Measurements from ENCODE around the gene ATF3.
A peak's percentile ranks its signal among the peaks of the same experiment; 100 is the strongest.

The ATF3 gene

DNA sequence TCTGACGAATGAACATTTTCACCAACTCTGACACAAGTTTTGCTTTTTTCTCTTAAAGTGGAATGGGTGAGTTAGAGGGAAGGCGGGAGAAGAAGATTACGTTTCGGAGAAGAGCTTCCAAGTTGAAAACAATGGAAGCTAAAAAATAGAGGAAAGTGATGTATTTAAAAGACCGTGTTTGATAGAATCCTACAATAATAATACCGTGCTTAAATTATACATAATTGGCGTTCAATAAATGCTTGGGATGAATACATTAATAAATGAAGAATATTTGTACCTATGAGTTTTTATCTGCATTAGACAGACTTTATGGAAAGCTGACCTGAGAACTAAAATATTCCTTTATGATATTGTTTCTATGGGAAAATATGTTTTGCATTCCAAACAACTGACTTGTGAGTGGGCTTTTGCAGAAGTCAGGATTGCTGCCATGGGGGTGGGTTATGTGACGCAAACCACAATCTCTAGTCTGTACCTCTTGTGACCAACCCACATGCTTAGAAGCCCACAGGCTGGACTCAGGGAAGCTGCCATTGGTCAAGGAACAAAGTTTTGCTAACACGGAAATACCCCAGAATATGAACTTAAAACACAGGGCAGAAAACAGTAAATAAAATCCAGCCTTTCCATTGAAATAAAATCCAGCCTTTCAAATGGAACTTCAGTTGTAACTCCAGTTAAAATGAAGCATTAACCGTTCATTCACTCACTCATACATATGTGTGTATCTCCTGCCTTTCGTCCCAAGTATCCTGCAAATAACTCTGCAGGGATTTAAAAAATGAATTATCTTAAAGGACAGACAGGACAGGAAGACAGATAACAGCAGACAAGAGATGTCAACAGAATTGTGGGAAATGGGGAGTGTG lies 21.3 kb upstream of the ATF3 start:
- no peak for DNase-seq (ENCODE audit: low spot score)

DNA sequence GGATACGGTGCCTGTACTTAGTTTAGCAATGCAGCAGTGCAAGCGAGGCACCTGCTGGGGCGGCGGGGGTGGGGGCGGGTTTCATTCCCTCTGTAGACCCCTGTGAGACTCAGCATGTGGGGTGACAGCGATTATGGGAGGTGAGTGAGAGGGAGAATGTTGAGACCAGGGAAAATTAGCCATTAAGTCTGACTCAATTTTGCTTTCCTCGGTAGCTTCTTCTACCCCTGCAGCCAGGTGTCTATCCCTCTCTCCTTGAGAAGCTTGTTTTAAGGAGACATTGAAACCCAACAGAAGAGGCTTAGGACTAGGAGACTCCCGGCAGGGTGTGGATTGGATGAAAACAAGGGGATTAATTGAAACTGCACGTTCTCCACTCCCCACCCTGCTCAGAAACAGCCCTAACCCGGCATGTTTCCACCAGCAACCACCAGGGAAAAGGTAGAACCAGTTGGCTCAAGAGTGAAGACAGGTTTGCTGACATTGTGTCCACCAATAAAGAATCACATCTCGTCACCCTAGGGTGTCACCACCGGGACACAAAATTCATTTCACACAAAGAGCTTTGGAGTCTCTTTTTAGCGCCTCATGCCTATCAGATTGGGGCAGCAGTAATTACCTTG lies 20.6 kb upstream of the ATF3 start:
- no peak for DNase-seq (ENCODE audit: low spot score)

GRCh38 chr1:212589446-212589845 lies 19.1 kb upstream of the ATF3 start:
- DNase-seq (ENCODE audit: low spot score): no peak

GRCh38 chr1:212591922-212592321 lies 16.6 kb upstream of the ATF3 start:
- no peak for DNase-seq (ENCODE audit: low spot score)

DNA sequence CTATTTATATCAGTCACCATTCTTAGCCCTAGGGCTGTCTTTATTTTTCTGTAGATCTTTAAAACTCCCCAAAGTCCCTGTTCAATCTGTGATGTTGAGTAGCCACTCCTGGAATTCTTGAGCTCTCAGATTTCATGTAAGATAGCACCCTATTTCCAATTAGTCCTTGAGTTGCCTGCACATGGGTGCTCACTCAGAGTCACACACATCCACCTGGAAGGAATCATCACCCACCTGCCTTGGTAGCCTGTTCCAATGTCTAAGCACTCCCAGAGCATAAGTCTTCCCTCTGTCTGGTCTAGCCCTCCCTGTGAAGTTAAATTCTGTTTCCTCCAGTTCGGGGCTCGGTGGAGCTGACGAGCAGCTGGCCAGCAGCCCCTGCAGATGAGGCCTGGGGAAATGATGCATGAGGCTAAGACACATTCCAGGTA lies 14.7 kb upstream of the ATF3 start:
- no peak for DNase-seq (ENCODE audit: low spot score)

DNA sequence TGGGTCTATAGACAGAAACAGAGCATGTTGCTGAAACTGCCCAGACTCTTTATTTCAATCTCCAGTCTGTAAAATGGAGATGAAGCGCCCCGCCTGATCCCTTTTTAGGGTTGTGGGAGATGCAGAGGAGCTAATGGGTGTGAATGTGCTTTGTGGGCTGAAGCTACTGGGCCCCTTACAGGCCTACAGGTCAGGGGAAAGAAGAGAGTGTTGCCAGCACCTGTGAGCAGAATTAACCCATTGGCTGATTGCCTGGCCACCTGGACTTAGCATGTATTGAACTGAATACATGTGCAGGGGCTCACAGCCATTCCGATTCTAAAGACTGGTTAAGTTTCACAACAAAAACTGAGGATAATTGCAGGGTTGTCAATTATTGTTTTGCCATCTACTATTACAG lies 13.9 kb upstream of the ATF3 start:
- no peak for DNase-seq (ENCODE audit: low spot score)

GRCh38 chr1:212595229-212595628 lies 13.3 kb upstream of the ATF3 start:
- DNase-seq (ENCODE audit: low spot score): no peak

DNA sequence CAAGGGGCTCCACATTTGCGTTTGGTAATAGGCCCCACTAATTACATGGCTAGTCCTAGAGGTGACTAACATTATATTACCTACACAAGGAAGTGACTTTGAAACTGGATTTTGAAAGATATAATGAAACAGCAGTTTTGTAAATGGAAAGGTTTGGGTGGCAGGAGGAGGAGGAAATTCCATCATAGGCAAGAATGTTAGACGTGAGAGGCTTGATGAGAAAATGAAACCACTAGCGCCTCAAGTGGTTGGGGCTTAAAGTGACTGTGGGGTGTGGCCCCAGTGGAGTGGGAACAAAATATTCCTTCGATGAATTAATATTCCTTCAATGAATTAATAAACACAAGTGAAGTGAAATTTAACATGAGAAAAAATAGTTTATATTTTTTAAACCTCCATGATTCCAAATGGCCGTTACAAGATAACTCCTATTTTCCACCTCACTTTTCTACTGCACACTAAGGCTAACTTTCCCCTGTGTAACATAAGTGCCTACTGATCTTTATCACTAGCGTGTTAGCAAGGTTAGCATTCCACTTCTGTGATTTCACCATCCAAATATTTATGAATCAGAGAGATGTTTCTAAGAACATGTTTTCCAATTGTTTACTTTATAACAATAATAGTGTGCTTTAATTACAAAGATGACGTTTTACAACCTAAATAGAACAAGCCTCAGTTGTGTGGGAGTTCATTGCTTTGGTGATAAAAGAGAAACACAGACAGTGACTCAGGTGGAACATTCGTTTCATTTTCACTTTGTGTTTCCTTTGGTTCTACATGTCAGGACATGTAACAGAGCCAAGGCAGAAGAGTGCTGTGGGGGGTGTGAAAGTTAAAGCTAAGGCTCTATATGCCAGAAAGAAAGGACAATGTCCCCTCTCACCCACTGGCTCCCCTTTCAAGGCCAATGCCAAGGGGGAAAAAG lies 12.5 kb upstream of the ATF3 start:
- DNase-seq (ENCODE audit: low spot score): no peak

GRCh38 chr1:212596798-212597197 lies 11.8 kb upstream of the ATF3 start:
- no peak for DNase-seq (ENCODE audit: low spot score)

GRCh38 chr1:212597487-212597886 lies 11.1 kb upstream of the ATF3 start:
- DNase-seq (ENCODE audit: low spot score): no peak

DNA sequence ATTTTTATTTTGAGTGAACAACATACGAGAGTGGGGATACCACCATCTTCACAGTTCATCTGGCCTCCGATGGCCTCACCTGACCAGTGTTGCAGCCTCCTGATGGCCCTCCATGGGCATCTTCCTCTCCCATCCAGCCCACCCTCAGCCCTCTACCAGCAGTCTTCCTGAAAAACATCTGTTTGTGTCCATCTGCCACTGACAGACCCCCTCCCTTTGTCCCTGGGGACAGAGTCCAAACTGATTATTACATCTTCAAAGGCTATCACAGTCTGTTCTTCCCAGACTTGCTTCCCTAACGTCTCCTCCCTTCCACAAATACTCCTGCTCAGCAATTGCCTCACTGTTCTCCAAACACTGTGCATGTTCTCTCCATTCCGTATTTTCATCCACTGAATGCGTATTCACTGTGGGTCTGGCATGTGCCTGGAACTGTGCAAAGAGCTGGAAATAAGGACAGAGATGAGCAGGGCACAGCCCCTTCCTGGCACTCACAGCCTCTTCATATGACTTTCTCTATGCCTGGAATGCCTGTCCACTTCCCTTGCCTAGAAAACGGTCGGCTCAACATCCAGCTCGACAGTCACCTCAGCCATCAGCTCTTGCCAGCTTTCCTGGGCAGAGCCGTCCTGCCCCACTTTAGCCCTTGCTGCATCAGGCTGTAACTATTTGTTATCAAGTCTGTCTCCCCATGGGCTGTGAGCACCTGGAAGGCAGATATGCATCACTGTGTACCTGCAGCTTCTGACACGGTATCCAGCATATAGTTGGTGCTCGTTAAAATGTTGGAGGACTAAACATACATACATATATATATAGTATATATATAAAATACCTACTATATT lies 8.3 kb upstream of the ATF3 start:
- DNase-seq (ENCODE audit: low spot score): no peak

- DNase-seq (ENCODE audit: low spot score): no peak
These were observed 7.6 kb upstream of the ATF3 start for GRCh38 chr1:212600980-212601379.

- no peak for DNase-seq (ENCODE audit: low spot score)
These were observed 7.0 kb upstream of the ATF3 start for GRCh38 chr1:212601524-212601923.

- no peak for DNase-seq (ENCODE audit: low spot score)
These were observed 2.8 kb upstream of the ATF3 start for GRCh38 chr1:212605441-212606394.

GRCh38 chr1:212606395-212607205 lies 2.0 kb upstream of the ATF3 start:
- no peak for DNase-seq (ENCODE audit: low spot score)

GRCh38 chr1:212607206-212607912 lies 1.2 kb upstream of the ATF3 start:
- DNase-seq (ENCODE audit: low spot score): peak; percentile 28

DNA sequence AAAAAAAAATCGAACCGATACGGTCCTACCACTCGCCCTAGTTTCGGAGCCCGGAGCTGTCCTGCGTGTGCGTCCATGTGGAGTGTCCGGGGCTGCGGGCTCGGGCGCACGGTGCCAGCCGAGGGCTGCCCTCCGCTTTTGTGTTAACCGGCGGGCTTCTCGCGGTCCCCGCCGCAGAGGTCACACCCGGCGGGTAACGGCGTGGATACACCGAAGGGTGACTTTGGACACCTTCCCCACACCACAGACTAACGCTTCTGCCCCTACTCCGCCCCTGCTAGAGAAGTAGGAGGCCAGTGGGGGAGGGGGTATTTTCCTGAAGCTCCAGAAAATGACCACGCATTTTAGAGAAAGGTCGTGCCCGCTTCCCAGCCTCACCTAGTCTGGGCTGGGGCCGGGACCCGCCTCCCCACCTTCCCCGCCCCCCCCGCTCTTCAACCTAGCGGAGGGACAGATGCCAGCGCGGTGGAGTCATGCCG lies 609 bp upstream of the ATF3 start:
- no peak for DNase-seq (ENCODE audit: low spot score)

- peak; percentile 30 for DNase-seq (ENCODE audit: low spot score)
These were observed 569 bp downstream of the ATF3 start for GRCh38 chr1:212608959-212609700.
